Activated CD8-positive, alpha-beta memory T cell treated with anti-CD3 and anti-CD28 coated beads, Interleukin-2, amount 10 ng/mL, durations not matched to agents 7 days and 5 days (primary cell): ENCODE results near the gene JAKMIP2. TPM values are rescaled to one million over a fixed set of nuclear protein-coding genes. Genes with fewer than 3 reads are reported as not detected.

Experiments
- ATAC-seq: fragments of 150-1000 bp; cut with Tn5 transposase; one replicate; pipeline ENCODE4 v1.10.0; 2021; ENCODE audit warnings: moderate library complexity
- CTCF ChIA-PET: fragments of 350-600 bp; sonication (Branson Sonifier 250); formaldehyde crosslinking; loops from one replicate; lab custom pipeline; 2021; ENCODE audit warnings: antibody characterized with exemption; lab: Charles Lee
- DNase-seq: peaks from one replicate; pipeline ENCODE4 v3.0.0-alpha.2; 2020
- H3K27ac Mint-ChIP-seq: one replicate; pipeline ENCODE4 v1.8.0; 2021; ENCODE audit warnings: mild to moderate bottlenecking, mixed read lengths
- H3K27me3 Mint-ChIP-seq: one replicate; pipeline ENCODE4 v1.8.0; 2021; ENCODE audit warnings: mixed read lengths
- H3K36me3 Mint-ChIP-seq: one replicate; pipeline ENCODE4 v1.8.0; 2021; ENCODE audit warnings: mild to moderate bottlenecking, mixed read lengths
- H3K4me1 Mint-ChIP-seq: one replicate; pipeline ENCODE4 v1.8.0; 2021; ENCODE audit warnings: mixed read lengths
- H3K4me3 Mint-ChIP-seq: one replicate; pipeline ENCODE4 v1.8.0; 2021; ENCODE audit warnings: mild to moderate bottlenecking, moderate library complexity, mixed read lengths
- H3K9me3 Mint-ChIP-seq: one replicate; pipeline ENCODE4 v1.8.0; 2022; ENCODE audit warnings: low read depth, mixed read lengths
- total RNA-seq, 2 experiments: library from RNA; stranded (reverse); gene quantifications; one replicate each; pipeline ENCODE4 v1.2.3, GENCODE V29; 2021

JAKMIP2 gene
- total RNA-seq, 2 experiments from 2014 or later: 5.2 to 6.1 TPM

DNA sequence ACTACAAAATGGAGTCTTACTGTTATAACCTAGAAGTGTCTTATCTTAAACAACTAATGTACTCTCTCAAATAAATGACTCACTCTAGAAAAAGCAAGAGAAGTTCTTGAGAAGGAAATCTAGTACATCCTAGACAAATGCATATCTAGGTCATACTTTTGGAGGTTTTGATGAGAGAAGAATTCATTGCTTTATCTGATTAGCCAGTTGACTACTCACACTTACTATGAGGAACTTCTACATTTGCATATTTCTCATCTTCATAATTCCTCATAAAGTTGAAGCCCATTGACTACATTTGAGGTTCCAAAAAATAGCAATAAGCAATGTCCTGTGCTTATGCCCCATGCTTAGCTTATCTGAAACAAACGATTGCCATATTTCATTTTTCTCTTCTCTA is 2.8 kb downstream of the JAKMIP2 start:
- no peak for DNase-seq
- H3K4me3 Mint-ChIP-seq: no peak overlapping the region
- H3K27me3 Mint-ChIP-seq: no peaks in the 10 kb centered on the region
- peaks cover 16% of the 10 kb centered on the region for H3K36me3 Mint-ChIP-seq
- CTCF ChIA-PET: no interaction called here
- no peak overlapping the region for H3K27ac Mint-ChIP-seq
- peaks cover 22% of the 10 kb centered on the region for H3K4me1 Mint-ChIP-seq
- peaks cover 10% of the 10 kb centered on the region for H3K9me3 Mint-ChIP-seq
- ATAC-seq: no peak

DNA sequence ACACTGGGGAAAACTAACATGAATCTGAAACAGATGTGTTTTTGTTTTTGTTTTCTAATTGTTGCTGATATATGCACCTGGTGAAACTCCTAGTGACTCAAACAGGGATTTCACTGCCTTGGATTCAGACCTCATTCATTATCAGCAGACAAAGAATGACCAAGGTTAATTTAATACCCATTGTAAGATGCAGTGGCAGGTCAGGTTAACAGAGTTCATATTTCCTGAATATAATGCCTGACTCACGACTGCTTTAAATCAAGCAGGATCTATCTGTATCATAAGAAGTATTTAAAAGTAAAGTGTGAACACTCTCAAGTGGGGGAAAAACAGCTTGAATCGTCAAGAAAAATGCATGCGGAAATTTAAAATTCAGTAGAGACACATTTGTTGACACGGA is 5.5 kb downstream of the JAKMIP2 start:
- H3K9me3 Mint-ChIP-seq: peaks cover 10% of the 10 kb centered on the region
- no peak for ATAC-seq
- H3K4me3 Mint-ChIP-seq: no peak overlapping the region
- no peak for DNase-seq
- H3K27me3 Mint-ChIP-seq: no peaks in the 10 kb centered on the region
- H3K4me1 Mint-ChIP-seq: peaks cover 18% of the 10 kb centered on the region
- H3K36me3 Mint-ChIP-seq: peaks cover 16% of the 10 kb centered on the region
- CTCF ChIA-PET: no interaction called here
- H3K27ac Mint-ChIP-seq: no peak overlapping the region

DNA sequence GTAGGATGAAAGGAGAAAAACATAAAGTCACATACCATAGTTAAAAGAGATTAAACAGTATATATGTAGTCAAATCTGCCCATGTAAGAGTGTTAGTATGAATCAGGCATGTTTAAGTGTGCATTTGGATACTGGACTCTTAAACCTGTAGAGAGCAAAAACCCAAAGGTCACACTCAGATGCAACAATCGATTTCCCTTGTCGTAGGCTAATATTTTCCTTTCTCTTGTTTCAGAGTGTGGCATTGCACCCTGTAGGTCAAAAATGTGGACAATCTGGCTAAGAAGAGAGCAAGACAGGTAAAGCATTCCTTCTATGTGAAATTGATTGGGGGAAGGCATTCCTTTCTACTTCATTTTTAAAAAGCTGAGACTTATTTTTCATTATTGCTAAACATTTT is 8.9 kb downstream of the JAKMIP2 start:
- Mint-ChIP-seq H3K27ac (no peak overlapping the region), H3K4me1 (no peaks in the 10 kb centered on the region), H3K4me3 (no peak overlapping the region), H3K9me3 (peaks cover 10% of the 10 kb centered on the region), H3K27me3 (no peaks in the 10 kb centered on the region), H3K36me3 (peaks cover 15% of the 10 kb centered on the region)
- CTCF ChIA-PET: no interaction called here
- ATAC-seq (no peak), DNase-seq (no peak)

DNA sequence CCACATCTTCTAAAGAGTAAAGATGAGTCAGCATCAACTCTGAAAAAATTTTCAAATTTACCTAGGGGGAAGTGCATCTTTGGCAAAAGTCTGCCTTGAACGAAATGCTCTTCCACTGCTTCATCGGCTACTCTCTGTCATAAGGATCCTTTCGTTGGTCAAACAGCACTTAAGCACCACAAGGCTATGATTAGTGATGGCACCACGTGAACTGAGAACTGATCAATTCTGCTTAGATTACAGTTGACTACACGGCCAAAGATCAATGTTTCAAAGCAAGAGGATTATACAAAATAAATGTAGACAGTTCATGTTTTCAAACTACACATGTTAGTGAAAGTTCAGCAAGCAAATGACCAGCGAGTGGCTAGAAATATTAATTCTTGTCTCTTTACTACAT is 9.4 kb downstream of the JAKMIP2 start:
- Mint-ChIP-seq H3K36me3 (peaks cover 15% of the 10 kb centered on the region), H3K4me1 (no peaks in the 10 kb centered on the region)
- no peak for ATAC-seq

DNA sequence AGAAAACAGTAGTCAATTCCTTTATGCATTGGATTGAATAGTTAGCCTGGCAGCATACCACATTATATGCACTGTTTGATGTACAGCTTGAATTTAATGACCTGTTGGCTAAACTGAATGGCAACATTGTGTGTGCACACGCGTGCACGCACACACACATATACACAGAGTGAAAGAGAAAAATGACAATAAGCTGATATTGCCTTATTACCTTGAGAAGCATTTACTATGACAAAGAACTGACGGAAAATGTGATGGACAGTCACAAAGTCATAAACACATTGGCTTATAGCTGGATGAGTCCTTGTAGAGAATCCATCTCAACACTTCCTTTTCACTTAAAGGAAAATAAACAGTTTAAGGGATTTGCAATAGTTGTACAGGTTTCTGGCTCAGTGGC is 15.5 kb downstream of the JAKMIP2 start:
- Mint-ChIP-seq H3K4me1 (no peaks in the 10 kb centered on the region), H3K27ac (no peak overlapping the region), H3K4me3 (no peak overlapping the region), H3K27me3 (no peaks in the 10 kb centered on the region), H3K36me3 (no peaks in the 10 kb centered on the region), H3K9me3 (no peaks in the 10 kb centered on the region)
- CTCF ChIA-PET: no interaction called here
- ATAC-seq (no peak), DNase-seq (no peak)

More for the DNA sequence above, 9.4 kb downstream of the JAKMIP2 start:
- DNase-seq: no peak
- CTCF ChIA-PET: no interaction called here
- Mint-ChIP-seq H3K4me3 (no peak overlapping the region), H3K9me3 (peaks cover 10% of the 10 kb centered on the region), H3K27me3 (no peaks in the 10 kb centered on the region), H3K27ac (no peak overlapping the region)

DNA sequence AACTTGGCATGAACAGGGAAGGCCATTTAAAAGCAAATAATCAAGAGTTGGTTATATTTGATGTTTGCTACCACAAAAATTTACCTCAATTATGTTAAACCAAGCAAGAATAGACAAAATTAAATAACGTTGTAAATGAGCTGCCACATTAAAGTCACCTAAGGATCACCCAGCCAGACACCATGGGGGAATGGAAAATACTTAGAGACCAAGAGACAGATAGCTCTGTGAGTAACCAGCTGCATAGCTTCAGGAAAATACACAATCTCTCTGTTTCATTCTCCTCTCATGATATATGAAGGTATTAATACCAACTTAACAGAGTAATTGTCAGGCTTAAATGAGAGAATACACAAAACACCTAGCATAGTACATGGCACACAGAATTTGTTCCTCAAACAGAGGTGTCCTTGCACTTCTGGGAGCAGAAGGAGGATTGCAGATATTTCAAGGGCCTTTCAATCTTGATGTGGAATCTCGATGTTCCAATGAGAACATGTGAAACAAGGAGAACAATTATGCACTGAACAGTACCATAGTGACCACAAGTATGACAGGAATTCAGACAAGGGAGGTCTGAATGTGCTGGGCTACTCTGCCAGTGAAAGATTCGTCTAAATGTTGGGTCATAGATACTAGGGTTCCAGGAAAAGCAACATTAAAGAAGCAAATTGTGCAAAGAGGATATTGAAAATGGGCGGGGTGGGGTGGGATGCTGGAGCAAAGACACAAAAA is 18.6 kb downstream of the JAKMIP2 start:
- Mint-ChIP-seq H3K27me3 (no peaks in the 10 kb centered on the region), H3K27ac (no peak overlapping the region), H3K9me3 (no peaks in the 10 kb centered on the region), H3K4me3 (no peak overlapping the region), H3K36me3 (no peaks in the 10 kb centered on the region), H3K4me1 (no peaks in the 10 kb centered on the region)
- DNase-seq (no peak), ATAC-seq (no peak)
- CTCF ChIA-PET: no interaction called here

DNA sequence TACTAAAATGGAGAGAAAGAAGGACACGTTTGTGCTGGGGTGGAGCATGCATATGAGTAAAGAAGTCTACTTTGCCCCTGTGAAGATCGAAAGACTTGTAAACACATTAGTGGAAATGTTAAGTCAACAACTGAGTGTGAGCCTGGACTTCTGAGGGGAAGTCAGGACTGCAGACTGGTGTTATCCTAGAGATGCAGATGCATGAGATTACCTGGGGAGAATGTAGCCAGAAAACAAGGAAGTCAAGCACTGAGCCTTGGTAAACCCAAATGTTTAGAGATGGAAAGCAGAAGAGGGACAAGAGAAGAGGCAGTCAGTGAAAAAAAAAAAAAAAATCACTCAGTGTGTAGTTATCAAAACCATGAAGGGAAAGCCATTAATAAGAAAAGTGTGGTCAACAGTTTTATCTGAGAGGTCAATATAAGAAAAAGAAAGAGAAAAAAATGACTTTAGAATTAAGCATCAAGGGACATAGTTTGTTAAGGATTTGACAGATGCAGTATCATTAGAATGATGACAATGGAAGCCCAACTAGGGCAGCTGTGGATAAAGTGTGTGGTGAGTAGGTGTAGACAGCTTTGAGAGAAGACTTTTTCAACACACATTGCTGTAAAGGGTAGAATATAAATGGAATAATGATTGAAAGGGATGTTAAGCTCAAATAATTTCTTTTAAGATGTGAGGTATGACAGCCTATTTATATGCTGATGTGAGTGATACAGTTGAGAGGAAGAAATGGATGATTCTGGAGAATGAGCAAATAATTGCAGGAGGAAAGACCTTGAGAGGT is 22.2 kb downstream of the JAKMIP2 start:
- H3K27ac Mint-ChIP-seq: no peak overlapping the region
- H3K9me3 Mint-ChIP-seq: no peaks in the 10 kb centered on the region
- H3K4me3 Mint-ChIP-seq: no peak overlapping the region
- H3K4me1 Mint-ChIP-seq: no peaks in the 10 kb centered on the region
- no peak for DNase-seq
- CTCF ChIA-PET: no interaction called here
- no peak for ATAC-seq
- no peaks in the 10 kb centered on the region for H3K36me3 Mint-ChIP-seq
- no peaks in the 10 kb centered on the region for H3K27me3 Mint-ChIP-seq

DNA sequence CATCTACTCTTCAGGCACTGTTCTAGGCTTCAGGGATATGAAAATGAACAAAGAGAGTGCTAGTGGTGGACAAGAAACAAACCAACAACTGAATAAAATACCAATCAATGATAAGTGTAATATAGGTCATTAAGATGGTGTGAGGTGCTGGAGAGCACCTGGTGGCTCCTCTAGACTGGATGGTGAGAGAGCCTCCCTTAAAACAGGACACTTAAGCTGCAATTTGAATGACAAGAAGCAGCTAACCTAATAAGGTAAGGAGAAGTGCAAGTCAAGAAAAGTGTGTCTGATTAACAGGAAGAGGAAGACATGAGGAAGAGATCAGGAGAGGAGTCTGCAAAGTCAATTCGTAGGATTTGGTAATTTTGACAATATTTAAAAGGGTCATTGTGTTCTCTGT is 23.1 kb downstream of the JAKMIP2 start:
- ATAC-seq (no peak), DNase-seq (no peak)
- H3K36me3 Mint-ChIP-seq: no peaks in the 10 kb centered on the region
- H3K4me3 Mint-ChIP-seq: no peak overlapping the region
- H3K27me3 Mint-ChIP-seq: no peaks in the 10 kb centered on the region
- H3K27ac Mint-ChIP-seq: no peak overlapping the region
- no peaks in the 10 kb centered on the region for H3K9me3 Mint-ChIP-seq
- H3K4me1 Mint-ChIP-seq: no peaks in the 10 kb centered on the region
- CTCF ChIA-PET: no interaction called here

DNA sequence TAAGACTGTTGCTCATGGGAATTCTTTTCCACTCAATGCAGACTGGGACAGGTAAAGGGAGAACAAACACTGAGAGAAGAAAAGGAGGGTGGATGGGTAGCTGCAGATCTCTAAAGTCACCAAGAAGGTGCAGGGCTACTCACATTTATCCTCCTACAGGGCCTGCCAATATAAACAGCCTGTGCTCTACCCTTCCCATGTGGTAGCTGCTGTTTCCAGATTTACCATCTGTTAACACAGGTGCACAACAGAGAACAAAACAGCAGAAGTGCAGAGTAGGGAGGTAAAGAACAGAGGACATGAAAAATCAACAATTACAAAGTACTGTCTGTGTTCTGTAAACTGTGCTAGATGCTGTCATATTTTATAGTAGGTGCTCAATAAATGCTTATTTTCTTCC is 26.0 kb downstream of the JAKMIP2 start:
- ATAC-seq (no peak), DNase-seq (no peak)
- H3K36me3 Mint-ChIP-seq: peaks cover 3% of the 10 kb centered on the region
- H3K4me1 Mint-ChIP-seq: peaks cover 3% of the 10 kb centered on the region
- H3K27ac Mint-ChIP-seq: no peak overlapping the region
- H3K9me3 Mint-ChIP-seq: no peaks in the 10 kb centered on the region
- CTCF ChIA-PET: no interaction called here
- H3K27me3 Mint-ChIP-seq: no peaks in the 10 kb centered on the region
- no peak overlapping the region for H3K4me3 Mint-ChIP-seq

DNA sequence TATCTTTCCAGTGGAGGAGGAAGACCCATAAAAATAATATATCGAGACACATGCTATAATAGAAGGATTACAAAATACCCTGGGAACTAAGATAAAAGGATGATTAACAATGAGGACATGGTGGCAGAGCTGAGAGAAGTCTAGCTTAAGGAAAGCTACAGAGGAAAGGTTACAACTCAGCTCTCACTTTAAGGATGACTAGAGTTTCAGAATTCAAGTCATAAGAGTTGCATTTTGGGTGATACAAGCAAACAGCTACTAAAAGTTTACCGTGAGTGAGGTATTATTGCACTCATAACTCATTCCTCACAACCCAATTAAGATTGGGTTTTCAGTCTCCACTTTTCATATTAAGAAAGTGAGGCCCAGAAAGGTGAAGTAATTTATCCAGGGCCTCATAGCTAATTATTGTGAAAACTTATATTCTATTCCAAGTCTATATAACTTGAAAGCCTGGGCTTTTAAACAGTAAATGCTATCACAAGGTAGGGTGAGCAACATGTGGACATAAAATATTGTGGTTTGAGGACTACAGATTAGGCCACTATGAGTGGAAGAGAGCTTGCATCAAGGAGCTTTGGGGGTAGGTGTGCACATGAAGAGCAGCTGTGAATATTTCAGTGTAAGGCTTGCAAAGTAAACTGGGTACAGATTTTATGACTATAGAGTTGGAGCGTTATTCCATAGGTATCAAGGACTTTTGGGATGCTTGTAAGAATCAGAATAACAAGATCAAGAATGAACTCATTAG is 28.0 kb downstream of the JAKMIP2 start:
- Mint-ChIP-seq H3K4me1 (peaks cover 3% of the 10 kb centered on the region), H3K4me3 (no peak overlapping the region), H3K27me3 (no peaks in the 10 kb centered on the region), H3K9me3 (no peaks in the 10 kb centered on the region), H3K27ac (no peak overlapping the region), H3K36me3 (peaks cover 3% of the 10 kb centered on the region)
- no peak for DNase-seq
- no peak for ATAC-seq
- CTCF ChIA-PET: interaction anchor here (1.4 kb wide), 1 partner anchor 68 kb away, joined by 3 read pairs; no protein-coding TSS in a partner anchor

DNA sequence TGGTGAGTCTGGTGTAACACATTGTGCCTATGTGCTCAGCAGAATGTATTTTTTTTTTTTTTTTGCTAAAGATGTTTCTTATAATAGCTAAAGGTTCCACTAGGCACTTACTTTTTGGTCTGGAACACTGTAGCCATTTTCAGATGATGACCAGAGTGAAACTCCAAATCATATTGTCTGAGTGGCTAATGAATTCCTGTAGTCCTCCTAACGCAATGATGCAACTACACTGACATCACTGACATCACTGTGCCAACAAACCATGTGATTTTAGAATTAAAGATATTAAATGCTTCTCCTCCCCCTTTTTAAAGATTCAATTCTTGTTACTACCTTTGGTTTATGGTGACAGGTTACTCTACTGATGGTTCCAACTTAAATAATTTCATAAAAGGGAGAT is 28.8 kb downstream of the JAKMIP2 start:
- Mint-ChIP-seq H3K27ac (no peak overlapping the region), H3K4me1 (peaks cover 3% of the 10 kb centered on the region), H3K36me3 (peaks cover 3% of the 10 kb centered on the region), H3K9me3 (no peaks in the 10 kb centered on the region), H3K4me3 (no peak overlapping the region), H3K27me3 (no peaks in the 10 kb centered on the region)
- DNase-seq: no peak
- ATAC-seq: no peak
- CTCF ChIA-PET: no interaction called here

DNA sequence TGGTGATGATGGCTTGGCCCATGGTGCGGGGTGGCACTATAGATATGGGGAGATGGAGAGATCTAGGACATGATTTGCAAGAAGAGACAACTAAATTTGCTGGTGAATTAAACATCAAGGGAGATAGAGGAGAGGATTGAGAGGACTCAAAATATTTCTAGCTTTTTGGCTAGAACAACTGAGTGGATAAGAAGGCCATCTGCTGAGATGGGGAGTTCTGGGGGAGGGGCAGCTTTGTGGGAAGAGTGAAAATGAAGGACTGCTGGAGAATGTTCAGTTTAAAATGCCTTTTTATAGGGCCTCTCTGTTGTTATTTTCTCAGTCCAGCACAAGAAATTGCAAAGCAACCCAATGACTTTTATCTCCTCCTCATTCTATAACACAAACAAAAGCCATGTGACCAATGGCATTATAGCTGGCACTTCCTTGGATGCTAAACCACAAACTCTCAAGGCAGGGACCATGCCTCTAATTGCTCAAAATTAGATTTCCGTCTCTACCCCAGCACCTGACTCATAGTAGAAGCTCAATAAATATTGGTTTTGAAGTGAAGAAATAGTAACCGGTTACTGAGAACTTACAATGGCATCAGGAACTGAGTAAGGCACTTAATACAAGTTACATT is 29.8 kb downstream of the JAKMIP2 start:
- peaks cover 3% of the 10 kb centered on the region for H3K4me1 Mint-ChIP-seq
- no peaks in the 10 kb centered on the region for H3K9me3 Mint-ChIP-seq
- no peak for DNase-seq
- CTCF ChIA-PET: no interaction called here
- no peak overlapping the region for H3K27ac Mint-ChIP-seq
- ATAC-seq: no peak
- H3K4me3 Mint-ChIP-seq: no peak overlapping the region
- peaks cover 3% of the 10 kb centered on the region for H3K36me3 Mint-ChIP-seq
- H3K27me3 Mint-ChIP-seq: no peaks in the 10 kb centered on the region

DNA sequence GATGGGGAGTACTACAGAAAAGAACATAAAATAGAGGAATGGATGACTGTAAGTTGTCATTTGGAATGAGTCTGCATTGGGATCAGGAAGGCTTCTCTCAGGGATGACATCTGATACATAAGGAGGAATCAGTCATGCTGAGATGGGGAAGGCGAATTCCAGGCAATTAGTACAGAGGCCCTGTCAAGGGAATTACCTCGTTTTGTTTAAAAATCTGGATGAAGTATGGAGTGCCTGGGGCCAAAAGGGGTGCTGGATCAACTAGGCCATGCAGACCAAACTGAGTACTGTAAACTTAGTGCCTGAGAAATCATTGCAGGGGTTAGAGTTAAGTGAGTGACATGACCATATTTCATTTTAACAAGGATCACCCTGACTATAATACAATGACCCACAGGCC is 30.5 kb downstream of the JAKMIP2 start:
- H3K27ac Mint-ChIP-seq: no peak overlapping the region
- H3K4me1 Mint-ChIP-seq: peaks cover 3% of the 10 kb centered on the region
- H3K27me3 Mint-ChIP-seq: no peaks in the 10 kb centered on the region
- H3K4me3 Mint-ChIP-seq: no peak overlapping the region
- no peaks in the 10 kb centered on the region for H3K9me3 Mint-ChIP-seq
- CTCF ChIA-PET: no interaction called here
- H3K36me3 Mint-ChIP-seq: peaks cover 3% of the 10 kb centered on the region
- ATAC-seq: no peak
- no peak for DNase-seq
